Coronary artery (tissue), 2 donors: ENCODE data around the gene OLIG2.

ENCODE experiments used
- DNase-seq: peaks from one replicate; pipeline ENCODE4 v3.0.0-alpha.2; 2017; ENCODE audit warnings: low spot score
- H3K27ac ChIP-seq, 2 donors: fragments of 200-600 bp; sonication (generic); one replicate each; pipeline ENCODE4 v1.5.1; 2016 to 2019
- H3K4me3 ChIP-seq: fragments of 200-600 bp; sonication (generic); 2 replicates; pipeline ENCODE4 v1.5.1; 2016; ENCODE audit warnings: mild to moderate bottlenecking, moderate library complexity
- TF ChIP-seq, protein P1 (sequence below): fragments of 200-600 bp; sonication (generic); IDR thresholded peaks from one replicate; pipeline ENCODE4 v1.5.1; 2019; ENCODE audit warnings: antibody characterized with exemption

The OLIG2 gene

DNA sequence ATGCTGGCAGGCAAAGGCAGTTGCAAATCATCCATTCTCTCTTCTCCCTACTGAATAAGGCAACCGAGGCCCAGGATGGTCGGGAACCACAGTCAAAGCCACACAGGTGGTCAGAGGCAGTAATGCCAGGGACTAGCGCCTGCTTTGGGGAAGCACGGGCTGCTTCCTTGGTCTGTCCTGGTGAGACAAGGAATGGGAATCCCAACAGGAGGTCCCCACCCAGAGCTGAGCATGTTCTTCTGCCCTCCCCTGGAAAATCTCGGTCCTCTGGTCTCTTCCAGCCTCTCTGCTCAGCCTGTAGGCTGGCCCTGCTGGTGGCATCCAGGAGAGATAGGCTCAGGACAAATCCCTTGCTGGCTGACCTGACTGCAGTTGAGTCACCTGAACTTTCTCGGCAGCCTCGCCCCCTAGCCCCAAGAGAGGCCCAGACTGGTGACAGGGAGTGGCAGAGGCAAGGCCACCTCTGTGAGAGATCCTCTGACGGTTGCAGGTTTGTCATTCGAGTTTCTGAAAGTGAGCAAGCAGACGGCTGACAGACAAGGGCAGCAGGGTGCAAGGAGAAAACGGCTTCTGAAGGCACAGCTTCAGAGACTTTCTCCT, 50.0 kb downstream of the OLIG2 start:
- TF ChIP-seq, protein P1, sequence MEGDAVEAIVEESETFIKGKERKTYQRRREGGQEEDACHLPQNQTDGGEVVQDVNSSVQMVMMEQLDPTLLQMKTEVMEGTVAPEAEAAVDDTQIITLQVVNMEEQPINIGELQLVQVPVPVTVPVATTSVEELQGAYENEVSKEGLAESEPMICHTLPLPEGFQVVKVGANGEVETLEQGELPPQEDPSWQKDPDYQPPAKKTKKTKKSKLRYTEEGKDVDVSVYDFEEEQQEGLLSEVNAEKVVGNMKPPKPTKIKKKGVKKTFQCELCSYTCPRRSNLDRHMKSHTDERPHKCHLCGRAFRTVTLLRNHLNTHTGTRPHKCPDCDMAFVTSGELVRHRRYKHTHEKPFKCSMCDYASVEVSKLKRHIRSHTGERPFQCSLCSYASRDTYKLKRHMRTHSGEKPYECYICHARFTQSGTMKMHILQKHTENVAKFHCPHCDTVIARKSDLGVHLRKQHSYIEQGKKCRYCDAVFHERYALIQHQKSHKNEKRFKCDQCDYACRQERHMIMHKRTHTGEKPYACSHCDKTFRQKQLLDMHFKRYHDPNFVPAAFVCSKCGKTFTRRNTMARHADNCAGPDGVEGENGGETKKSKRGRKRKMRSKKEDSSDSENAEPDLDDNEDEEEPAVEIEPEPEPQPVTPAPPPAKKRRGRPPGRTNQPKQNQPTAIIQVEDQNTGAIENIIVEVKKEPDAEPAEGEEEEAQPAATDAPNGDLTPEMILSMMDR: no peak
- Histone ChIP-seq H3K27ac (no peak overlapping the region), H3K4me3 (no peak overlapping the region)
- DNase-seq: no peak

DNA sequence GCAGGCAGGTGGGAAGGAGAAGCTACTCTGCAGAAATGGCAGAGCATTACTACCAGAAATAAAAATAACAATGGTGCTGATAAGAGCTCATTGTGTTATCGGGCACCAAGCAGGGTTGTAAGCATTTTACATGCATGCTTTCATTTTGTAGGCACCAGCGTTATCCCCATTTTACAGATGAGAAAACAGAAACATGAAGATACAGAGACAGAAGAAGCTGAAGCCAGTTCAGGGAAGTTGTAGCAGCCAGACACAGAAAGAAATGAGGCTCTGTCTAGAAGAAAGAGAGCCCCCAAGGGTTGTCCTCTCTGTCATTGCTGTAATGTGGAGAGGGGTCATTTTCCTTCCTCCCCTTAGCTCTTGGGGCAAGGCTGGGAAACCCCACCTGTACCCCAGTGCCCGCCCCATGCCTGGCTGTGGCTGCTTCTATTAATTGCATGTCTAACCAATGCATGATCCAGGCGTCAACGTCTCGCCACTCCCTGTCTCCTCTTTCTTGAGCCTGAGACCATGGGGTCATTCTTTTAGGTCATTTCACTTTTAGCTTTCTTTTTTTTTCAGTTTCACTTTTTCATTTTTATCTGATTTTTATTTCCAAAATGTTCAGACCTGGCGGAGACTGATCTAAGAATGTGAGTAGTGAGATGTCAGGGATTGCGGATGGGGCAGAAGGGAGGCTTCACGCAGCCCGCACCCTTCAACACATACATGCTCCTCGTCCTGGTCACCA, 51.0 kb downstream of the OLIG2 start:
- DNase-seq: no peak
- H3K27ac ChIP-seq: no peak overlapping the region
- TF ChIP-seq, protein P1: no peak
- H3K4me3 ChIP-seq: no peak overlapping the region
